ENCODE measurements around the gene TNPO3. TPM values are rescaled to one million over a fixed set of nuclear protein-coding genes. Genes with fewer than 3 reads are reported as not detected.
"Not testable (repeated sequence)": the region's sequence is repeated elsewhere in the genome, so short reads cannot be mapped to it uniquely, and the experiment has no call there.

The TNPO3 gene
- total and polyA plus RNA-seq, 2 donors: 25.7 to 45.9 TPM

GRCh38 chr7:128954830-128955802 is 99.8 kb downstream of the TNPO3 start:
- 62% methylated on average over 15 of the region's 15 CpGs for WGBS
- Histone ChIP-seq H3K4me1 (ENCODE audit: insufficient read depth) (no peaks in the 10 kb centered on the region), H3K36me3 (ENCODE audit: insufficient read depth) (peaks cover 3% of the 10 kb centered on the region), H3K27ac (ENCODE audit: low read depth) (no peak overlapping the region), H3K4me3 (ENCODE audit: low read depth, low read length) (no peak overlapping the region)
- DNase-seq (ENCODE audit: extremely low spot score): no peak

GRCh38 chr7:128954150-128954549 is 100.8 kb downstream of the TNPO3 start:
- DNase-seq (ENCODE audit: extremely low spot score): no peak
- Histone ChIP-seq H3K4me3 (ENCODE audit: low read depth, low read length) (no peak overlapping the region), H3K36me3 (ENCODE audit: insufficient read depth) (no peaks in the 10 kb centered on the region), H3K27ac (ENCODE audit: low read depth) (no peak overlapping the region), H3K4me1 (ENCODE audit: insufficient read depth) (no peaks in the 10 kb centered on the region)
- 71% methylated on average over 2 of the region's 2 CpGs for WGBS

- Histone ChIP-seq H3K27ac (ENCODE audit: low read depth) (no peak overlapping the region), H3K36me3 (ENCODE audit: insufficient read depth) (no peaks in the 10 kb centered on the region), H3K4me1 (ENCODE audit: insufficient read depth) (no peaks in the 10 kb centered on the region), H3K4me3 (ENCODE audit: low read depth, low read length) (no peak overlapping the region)
- DNase-seq (ENCODE audit: extremely low spot score): no peak
- WGBS: 76% methylated on average over 5 of the region's 5 CpGs
Measured at GRCh38 chr7:128951296-128951695, 103.6 kb downstream of the TNPO3 start.

- no peaks in the 10 kb centered on the region for H3K4me1 ChIP-seq (ENCODE audit: insufficient read depth)
- H3K4me3 ChIP-seq (ENCODE audit: low read depth, low read length): no peak overlapping the region
- no peaks in the 10 kb centered on the region for H3K36me3 ChIP-seq (ENCODE audit: insufficient read depth)
- H3K27ac ChIP-seq (ENCODE audit: low read depth): no peak overlapping the region
- no peak for DNase-seq (ENCODE audit: extremely low spot score)
- 90% methylated on average over 4 of the region's 4 CpGs for WGBS
Measured at GRCh38 chr7:128948976-128949760, 105.7 kb downstream of the TNPO3 start.

GRCh38 chr7:128948312-128948973 is 106.5 kb downstream of the TNPO3 start:
- no peaks in the 10 kb centered on the region for H3K4me1 ChIP-seq (ENCODE audit: insufficient read depth)
- DNase-seq (ENCODE audit: extremely low spot score): no peak
- WGBS: 87% methylated on average over 12 of the region's 12 CpGs

GRCh38 chr7:128947854-128948253 is 107.1 kb downstream of the TNPO3 start:
- H3K36me3 ChIP-seq (ENCODE audit: insufficient read depth): no peaks in the 10 kb centered on the region
- no peak for DNase-seq (ENCODE audit: extremely low spot score)
- H3K4me1 ChIP-seq (ENCODE audit: insufficient read depth): no peaks in the 10 kb centered on the region
- no peak overlapping the region for H3K4me3 ChIP-seq (ENCODE audit: low read depth, low read length)
- no peak overlapping the region for H3K27ac ChIP-seq (ENCODE audit: low read depth)
- 86% methylated on average over 9 of the region's 9 CpGs for WGBS

More at GRCh38 chr7:128948312-128948973, 106.5 kb downstream of the TNPO3 start:
- H3K36me3 ChIP-seq (ENCODE audit: insufficient read depth): no peaks in the 10 kb centered on the region
- no peak overlapping the region for H3K27ac ChIP-seq (ENCODE audit: low read depth)
- H3K4me3 ChIP-seq (ENCODE audit: low read depth, low read length): no peak overlapping the region

- 81% methylated on average over 22 of the region's 22 CpGs for WGBS
- no peak overlapping the region for H3K4me3 ChIP-seq (ENCODE audit: low read depth, low read length)
- no peak overlapping the region for H3K27ac ChIP-seq (ENCODE audit: low read depth)
- DNase-seq (ENCODE audit: extremely low spot score): no peak
- H3K4me1 ChIP-seq (ENCODE audit: insufficient read depth): no peaks in the 10 kb centered on the region
- H3K36me3 ChIP-seq (ENCODE audit: insufficient read depth): no peaks in the 10 kb centered on the region
Measured at GRCh38 chr7:128946936-128947830, 107.7 kb downstream of the TNPO3 start.

- Histone ChIP-seq H3K36me3 (ENCODE audit: insufficient read depth) (no peaks in the 10 kb centered on the region), H3K4me1 (ENCODE audit: insufficient read depth) (no peaks in the 10 kb centered on the region), H3K27ac (ENCODE audit: low read depth) (no peak overlapping the region), H3K4me3 (ENCODE audit: low read depth, low read length) (no peak overlapping the region)
- 86% methylated on average over 21 of the region's 21 CpGs for WGBS
- no peak for DNase-seq (ENCODE audit: extremely low spot score)
Measured at GRCh38 chr7:128945668-128946366, 109.1 kb downstream of the TNPO3 start.

- no peak overlapping the region for H3K4me3 ChIP-seq (ENCODE audit: low read depth, low read length)
- H3K27ac ChIP-seq (ENCODE audit: low read depth): no peak overlapping the region
- H3K4me1 ChIP-seq (ENCODE audit: insufficient read depth): no peaks in the 10 kb centered on the region
- 64% methylated on average over 7 of the region's 7 CpGs for WGBS
- DNase-seq (ENCODE audit: extremely low spot score): no peak
- H3K36me3 ChIP-seq (ENCODE audit: insufficient read depth): no peaks in the 10 kb centered on the region
Measured at GRCh38 chr7:128944487-128945236, 110.2 kb downstream of the TNPO3 start.

GRCh38 chr7:128943251-128943650 is 111.7 kb downstream of the TNPO3 start:
- not testable (repeated sequence) for H3K27ac ChIP-seq (ENCODE audit: low read depth); H3K4me3 ChIP-seq (ENCODE audit: low read depth, low read length); DNase-seq (ENCODE audit: extremely low spot score); H3K36me3 ChIP-seq (ENCODE audit: insufficient read depth); H3K4me1 ChIP-seq (ENCODE audit: insufficient read depth)
- WGBS: 91% methylated on average over 2 of the region's 2 CpGs

- Histone ChIP-seq H3K27ac (ENCODE audit: low read depth) (no peak overlapping the region), H3K4me1 (ENCODE audit: insufficient read depth) (peaks cover 1% of the 10 kb centered on the region), H3K36me3 (ENCODE audit: insufficient read depth) (no peaks in the 10 kb centered on the region), H3K4me3 (ENCODE audit: low read depth, low read length) (no peak overlapping the region)
- 83% methylated on average over 16 of the region's 16 CpGs for WGBS
- no peak for DNase-seq (ENCODE audit: extremely low spot score)
Measured at GRCh38 chr7:128941946-128942526, 112.9 kb downstream of the TNPO3 start.
